GM23248 (cell line): ENCODE measurements around the gene TMEM106A. TPM values are rescaled to one million over a fixed set of nuclear protein-coding genes. Genes with fewer than 3 reads are reported as not detected.

ENCODE experiments used
- DNase-seq: peaks from one replicate; pipeline ENCODE4 v3.0.0-alpha.2; 2015
- H2AFZ ChIP-seq: fragments of 200-600 bp; sonication (generic); 2 replicates; pipeline ENCODE4 v1.6.1; 2016; ENCODE audit warnings: antibody characterized with exemption
- H3F3A ChIP-seq: fragments of 200-600 bp; sonication (generic); 2 replicates; pipeline ENCODE4 v1.6.1; 2016; ENCODE audit warnings: mild to moderate bottlenecking, antibody characterized with exemption, mixed run types; ENCODE audit not compliant: insufficient read depth
- H3K27ac ChIP-seq: fragments of 200-600 bp; sonication (generic); 2 replicates; pipeline ENCODE4 v1.5.1; 2016; ENCODE audit warnings: mild to moderate bottlenecking
- H3K27me3 ChIP-seq: fragments of 200-600 bp; sonication (generic); replicated peaks from 2 replicates; pipeline ENCODE4 v1.6.1; 2016; ENCODE audit warnings: mild to moderate bottlenecking; ENCODE audit not compliant: insufficient read depth
- H3K36me3 ChIP-seq: fragments of 200-600 bp; sonication (generic); 2 replicates; pipeline ENCODE4 v1.6.1; 2016; ENCODE audit warnings: low read depth, mild to moderate bottlenecking
- H3K4me1 ChIP-seq: fragments of 200-600 bp; sonication (generic); 2 replicates; pipeline ENCODE4 v1.6.1; 2016; ENCODE audit warnings: mild to moderate bottlenecking; ENCODE audit not compliant: insufficient read depth
- H3K4me2 ChIP-seq: fragments of 200-600 bp; sonication (generic); one replicate; pipeline ENCODE4 v1.6.1; 2016; ENCODE audit warnings: mild to moderate bottlenecking; ENCODE audit not compliant: unreplicated experiment
- H3K4me3 ChIP-seq: fragments of 200-600 bp; sonication (generic); 2 replicates; pipeline ENCODE4 v1.5.1; 2016; ENCODE audit warnings: mild to moderate bottlenecking
- H3K79me2 ChIP-seq: fragments of 200-600 bp; sonication (generic); 2 replicates; pipeline ENCODE4 v1.6.1; 2016; ENCODE audit warnings: mild to moderate bottlenecking; ENCODE audit not compliant: insufficient read depth
- H3K9ac ChIP-seq: fragments of 200-600 bp; sonication (generic); 2 replicates; pipeline ENCODE4 v1.6.1; 2016; ENCODE audit warnings: mild to moderate bottlenecking
- H3K9me2 ChIP-seq: fragments of 200-600 bp; sonication (generic); 2 replicates; pipeline ENCODE4 v1.6.1; 2016; ENCODE audit warnings: mixed run types, mild to moderate bottlenecking, moderate library complexity; ENCODE audit not compliant: insufficient read depth
- H3K9me3 ChIP-seq: fragments of 200-600 bp; sonication (generic); one replicate; pipeline ENCODE4 v1.6.1; 2017; ENCODE audit warnings: low read depth
- H4K20me1 ChIP-seq: fragments of 200-600 bp; sonication (generic); 2 replicates; pipeline ENCODE4 v1.6.0; 2016; ENCODE audit not compliant: insufficient read depth
- EZH2 ChIP-seq: fragments of 200-600 bp; sonication (generic); IDR thresholded peaks from 2 replicates; pipeline ENCODE4 v1.6.1; 2018; ENCODE audit warnings: antibody characterized with exemption, mild to moderate bottlenecking; ENCODE audit not compliant: insufficient read depth, poor library complexity, severe bottlenecking
- EZH2phosphoT487 ChIP-seq: fragments of 200-600 bp; sonication (generic); IDR thresholded peaks from 2 replicates; pipeline ENCODE4 v1.6.1; 2018; ENCODE audit warnings: antibody characterized with exemption, moderate library complexity, mild to moderate bottlenecking, low read depth; ENCODE audit not compliant: insufficient read depth
- WGBS, 2 experiments: methylation state at CpG; one replicate each; pipeline ENCODE4 v1.1.6; 2015 to 2017; ENCODE audit warnings: low lambda C conversion rate in 2 of 2, low coverage in 1 of 2; ENCODE audit errors: missing lambda C conversion rate in 2 of 2; 5-methylcytosine and 5-hydroxymethylcytosine counted together
- in situ Hi-C: fragments of 300-500 bp; cut with MboI; formaldehyde crosslinking; loops from 2 replicates; pipeline ENCODE4 v1.15.0; 2020
- polyA plus RNA-seq: library from polyadenylated mRNA; unstranded; fragments of >200 nt; fragmentation: Nextera tagmentation; extraction: Ambion mirVana; gene quantifications from 2 replicates; pipeline ENCODE4 v1.2.1, GENCODE V29; 2016
- total RNA-seq: library from RNA; depleted of rRNA; stranded (reverse); fragments of >200 nt; shearing (Covaris generic); gene quantifications from 2 replicates; pipeline ENCODE4 v1.2.3, GENCODE V29; 2014

The TMEM106A gene
- total and polyA plus RNA-seq, 2 experiments from 2014 or later: 5.9 to 10.2 TPM

- Histone ChIP-seq H3K9me2 (no peaks in the 10 kb centered on the region), H3K4me2 (no peak overlapping the region), H3K4me1 (peaks cover 18% of the 10 kb centered on the region), H3K27me3 (no peaks in the 10 kb centered on the region), H4K20me1 (no peaks in the 10 kb centered on the region), H3K79me2 (peaks cover 11% of the 10 kb centered on the region; the same call in 1 of the 2 replicates), H3K9me3 (no peaks in the 10 kb centered on the region), H3F3A (no peaks in the 10 kb centered on the region), H3K36me3 (peaks cover 5% of the 10 kb centered on the region; the same call in 1 of the 2 replicates), H3K4me3 (no peak overlapping the region), H3K27ac (no peak overlapping the region), H2AFZ (no peak overlapping the region), H3K9ac (no peak overlapping the region)
- 80 to 90% methylated on average over 4 of the region's 4 CpGs for WGBS, 2 experiments
- no peak for DNase-seq
- in situ Hi-C loops: loop anchor here (10.0 kb wide), 1 partner anchor 98 kb away; no protein-coding TSS in a partner anchor
- no peak for TF ChIP-seq EZH2
Measured at GRCh38 chr17:43216762-43217613, 5.3 kb downstream of the TMEM106A start.

- Histone ChIP-seq H3K4me2 (no peak overlapping the region), H3K79me2 (peaks cover 9% of the 10 kb centered on the region; the same call in 1 of the 2 replicates), H3K9me2 (no peaks in the 10 kb centered on the region), H3K9ac (no peak overlapping the region), H3K9me3 (no peaks in the 10 kb centered on the region), H3F3A (no peaks in the 10 kb centered on the region), H3K27ac (no peak overlapping the region), H3K4me3 (no peak overlapping the region), H3K27me3 (no peaks in the 10 kb centered on the region), H2AFZ (no peak overlapping the region), H3K4me1 (peaks cover 12% of the 10 kb centered on the region), H3K36me3 (peaks cover 5% of the 10 kb centered on the region; the same call in 1 of the 2 replicates), H4K20me1 (no peaks in the 10 kb centered on the region)
- 100% methylated on average over 2 of the region's 2 CpGs for WGBS, 2 experiments
- TF ChIP-seq EZH2 (no peak), EZH2phosphoT487 (no peak)
- in situ Hi-C loops: loop anchor here (10.0 kb wide), 1 partner anchor 97 kb away; no protein-coding TSS in a partner anchor
- no peak for DNase-seq
Measured at GRCh38 chr17:43217614-43218087, 6.0 kb downstream of the TMEM106A start.

GRCh38 chr17:43219001-43219400 lies 7.3 kb downstream of the TMEM106A start:
- Histone ChIP-seq H3K4me2 (no peak overlapping the region), H3K9me2 (no peaks in the 10 kb centered on the region), H3K9me3 (no peaks in the 10 kb centered on the region), H3K36me3 (peaks cover 5% of the 10 kb centered on the region; the same call in 1 of the 2 replicates), H3K4me3 (no peak overlapping the region), H3K4me1 (no peaks in the 10 kb centered on the region), H4K20me1 (no peaks in the 10 kb centered on the region), H2AFZ (no peak overlapping the region), H3K9ac (no peak overlapping the region), H3K27ac (no peak overlapping the region), H3K27me3 (no peaks in the 10 kb centered on the region), H3F3A (no peaks in the 10 kb centered on the region), H3K79me2 (no peaks in the 10 kb centered on the region)
- 98 to 100% methylated on average over 2 of the region's 2 CpGs for WGBS, 2 experiments
- TF ChIP-seq EZH2: no peak
- no peak for TF ChIP-seq EZH2phosphoT487
- DNase-seq: no peak
- in situ Hi-C loops: loop anchor here (10.0 kb wide), 1 partner anchor 96 kb away; no protein-coding TSS in a partner anchor

GRCh38 chr17:43219746-43220380 lies 8.2 kb downstream of the TMEM106A start:
- H4K20me1 ChIP-seq: no peaks in the 10 kb centered on the region
- H3K9ac ChIP-seq: no peak overlapping the region
- in situ Hi-C loops: loop anchor here (10.0 kb wide), 1 partner anchor 95 kb away; no protein-coding TSS in a partner anchor
- no peaks in the 10 kb centered on the region for H3K4me1 ChIP-seq
- H3K79me2 ChIP-seq: no peaks in the 10 kb centered on the region
- H3K36me3 ChIP-seq: peaks cover 5% of the 10 kb centered on the region; the same call in 1 of the 2 replicates
- H2AFZ ChIP-seq: no peak overlapping the region
- H3K27ac ChIP-seq: no peak overlapping the region
- no peaks in the 10 kb centered on the region for H3K9me3 ChIP-seq
- no peaks in the 10 kb centered on the region for H3K9me2 ChIP-seq
- 88 to 89% methylated on average over 8 of the region's 8 CpGs for WGBS, 2 experiments
- no peak for DNase-seq
- no peaks in the 10 kb centered on the region for H3K27me3 ChIP-seq
- TF ChIP-seq EZH2 (no peak), EZH2phosphoT487 (no peak)
- no peaks in the 10 kb centered on the region for H3F3A ChIP-seq
- H3K4me2 ChIP-seq: no peak overlapping the region
- H3K4me3 ChIP-seq: no peak overlapping the region
